GM19468 (cell line): ENCODE measurements around the gene NIT2.
"Not testable (repeated sequence)": the region's sequence is repeated elsewhere in the genome, so short reads cannot be mapped to it uniquely, and the experiment has no call there.

ENCODE experiments used
- ATAC-seq: cut with Tn5 transposase; IDR thresholded peaks from one replicate; pipeline ENCODE4 v1.9.1; 2021; ENCODE audit warnings: mild to moderate bottlenecking, moderate library complexity, moderate number of reproducible peaks; ENCODE audit not compliant: unreplicated experiment; ENCODE audit errors: extremely low read depth

The NIT2 gene

GRCh38 chr3:100335434-100335833, 877 bp downstream of the NIT2 start:
- no peak for ATAC-seq

- ATAC-seq: not testable (repeated sequence)
These were observed 1.7 kb downstream of the NIT2 start for GRCh38 chr3:100336229-100336628.

GRCh38 chr3:100338911-100339310, 4.4 kb downstream of the NIT2 start:
- no peak for ATAC-seq

- no peak for ATAC-seq
These were observed 5.2 kb downstream of the NIT2 start for GRCh38 chr3:100339786-100340185.

GRCh38 chr3:100340527-100340926, 6.0 kb downstream of the NIT2 start:
- no peak for ATAC-seq

GRCh38 chr3:100348727-100349126, 14.2 kb downstream of the NIT2 start:
- no peak for ATAC-seq

- not testable (repeated sequence) for ATAC-seq
These were observed 17.2 kb downstream of the NIT2 start for GRCh38 chr3:100351770-100352169.

GRCh38 chr3:100352296-100353231, 18.0 kb downstream of the NIT2 start:
- no peak for ATAC-seq

GRCh38 chr3:100354850-100355249, 20.3 kb downstream of the NIT2 start:
- no peak for ATAC-seq

GRCh38 chr3:100358413-100358812, 23.9 kb downstream of the NIT2 start:
- no peak for ATAC-seq

GRCh38 chr3:100359035-100359434, 24.5 kb downstream of the NIT2 start:
- no peak for ATAC-seq

- ATAC-seq: no peak
These were observed 26.4 kb downstream of the NIT2 start for GRCh38 chr3:100360757-100361496.

GRCh38 chr3:100361897-100362296, 27.3 kb downstream of the NIT2 start:
- ATAC-seq: no peak

GRCh38 chr3:100364421-100364820, 29.9 kb downstream of the NIT2 start:
- no peak for ATAC-seq

- no peak for ATAC-seq
These were observed 31.9 kb downstream of the NIT2 start for GRCh38 chr3:100366424-100366823.

GRCh38 chr3:100368441-100368840, 33.9 kb downstream of the NIT2 start:
- no peak for ATAC-seq

GRCh38 chr3:100370756-100371155, 36.2 kb downstream of the NIT2 start:
- no peak for ATAC-seq

- no peak for ATAC-seq
These were observed 40.0 kb downstream of the NIT2 start for GRCh38 chr3:100374521-100374920.

GRCh38 chr3:100376301-100376700, 41.7 kb downstream of the NIT2 start:
- no peak for ATAC-seq

GRCh38 chr3:100384733-100385525, 50.4 kb downstream of the NIT2 start:
- ATAC-seq: no peak
